ENCODE measurements around the gene PMPCA.
A peak's percentile ranks its signal among the peaks of the same experiment; 100 is the strongest.

Gene PMPCA, protein sequence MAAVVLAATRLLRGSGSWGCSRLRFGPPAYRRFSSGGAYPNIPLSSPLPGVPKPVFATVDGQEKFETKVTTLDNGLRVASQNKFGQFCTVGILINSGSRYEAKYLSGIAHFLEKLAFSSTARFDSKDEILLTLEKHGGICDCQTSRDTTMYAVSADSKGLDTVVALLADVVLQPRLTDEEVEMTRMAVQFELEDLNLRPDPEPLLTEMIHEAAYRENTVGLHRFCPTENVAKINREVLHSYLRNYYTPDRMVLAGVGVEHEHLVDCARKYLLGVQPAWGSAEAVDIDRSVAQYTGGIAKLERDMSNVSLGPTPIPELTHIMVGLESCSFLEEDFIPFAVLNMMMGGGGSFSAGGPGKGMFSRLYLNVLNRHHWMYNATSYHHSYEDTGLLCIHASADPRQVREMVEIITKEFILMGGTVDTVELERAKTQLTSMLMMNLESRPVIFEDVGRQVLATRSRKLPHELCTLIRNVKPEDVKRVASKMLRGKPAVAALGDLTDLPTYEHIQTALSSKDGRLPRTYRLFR

GRCh38 chr9:136410500-136411287 lies at the start of gene PMPCA, which contains the start of gene ENTR1:
PMPCA (plus strand) TSS chr9:136410658; CDS start chr9:136410669, 11 bp downstream.
ENTR1 (minus strand) TSS chr9:136410614; CDS start chr9:136410397, 217 bp downstream.
- TF ChIP-seq CTCF (IDR thresholded peaks at IDR 0.05; ENCODE audit: low read depth, low read length), result no peak
- H3K4me3 ChIP-seq (ENCODE audit: low read depth, low read length), result peak within 1 kb of the TSS; percentile 71
- H3K9me3 ChIP-seq (ENCODE audit: severe bottlenecking), result no peaks in the 10 kb centered on the region

DNA sequence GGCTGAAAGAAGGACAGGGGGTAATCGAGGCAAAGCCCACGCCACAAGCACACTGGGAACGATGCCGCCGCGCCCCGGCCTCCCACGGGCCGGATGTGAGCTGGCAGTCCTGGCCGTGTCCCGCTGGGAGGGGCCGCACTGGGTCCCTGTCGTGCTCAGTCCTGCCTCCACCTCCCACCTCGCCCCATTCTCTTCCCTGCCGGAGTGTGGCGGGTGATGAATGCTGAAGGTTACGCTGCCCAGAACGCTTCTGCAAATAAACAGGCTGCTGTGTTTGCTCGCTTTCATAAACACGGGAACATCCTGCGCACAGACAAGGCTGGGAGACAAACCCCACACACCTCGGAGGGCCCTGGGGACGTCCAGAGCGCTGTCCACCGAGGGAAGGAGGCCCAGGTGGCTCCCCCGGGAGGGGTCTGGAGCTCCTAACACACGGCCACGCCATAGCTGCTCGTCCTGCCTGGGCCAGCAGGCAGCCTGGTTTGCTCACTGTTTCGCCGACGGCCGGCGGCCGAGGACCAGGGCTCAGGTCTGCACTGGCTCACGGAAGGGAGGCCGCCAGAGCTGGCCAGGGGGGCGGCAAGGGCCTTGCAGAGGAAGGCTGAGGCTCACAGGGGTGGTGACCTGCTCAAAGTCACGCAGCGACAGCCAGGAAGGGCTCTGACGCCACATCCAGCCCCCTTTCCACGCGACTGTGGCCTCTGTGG lies 49.3 kb upstream of the PMPCA start:
- no peaks in the 10 kb centered on the region for H3K27me3 ChIP-seq (ENCODE audit: insufficient read depth, low read depth, severe bottlenecking)
- no peak overlapping the region for H3K4me3 ChIP-seq (ENCODE audit: low read depth, low read length)
- DNase-seq, result no peak
- H3K9me3 ChIP-seq (ENCODE audit: severe bottlenecking), result peaks cover 3% of the 10 kb centered on the region
- TF ChIP-seq CTCF (IDR thresholded peaks at IDR 0.05; ENCODE audit: low read depth, low read length), result no peak
- no peak overlapping the region for H3K27ac ChIP-seq
- H3K36me3 ChIP-seq, result peaks cover 32% of the 10 kb centered on the region

More at GRCh38 chr9:136410500-136411287, at the start of gene PMPCA, which contains the start of gene ENTR1:
- H3K27me3 ChIP-seq (ENCODE audit: insufficient read depth, low read depth, severe bottlenecking), result no peaks in the 10 kb centered on the region
- DNase-seq, result peak; percentile 89
- peak within 1 kb of the TSS; percentile 88 for H3K27ac ChIP-seq
- H3K36me3 ChIP-seq, result peaks cover 59% of the 10 kb centered on the region

DNA sequence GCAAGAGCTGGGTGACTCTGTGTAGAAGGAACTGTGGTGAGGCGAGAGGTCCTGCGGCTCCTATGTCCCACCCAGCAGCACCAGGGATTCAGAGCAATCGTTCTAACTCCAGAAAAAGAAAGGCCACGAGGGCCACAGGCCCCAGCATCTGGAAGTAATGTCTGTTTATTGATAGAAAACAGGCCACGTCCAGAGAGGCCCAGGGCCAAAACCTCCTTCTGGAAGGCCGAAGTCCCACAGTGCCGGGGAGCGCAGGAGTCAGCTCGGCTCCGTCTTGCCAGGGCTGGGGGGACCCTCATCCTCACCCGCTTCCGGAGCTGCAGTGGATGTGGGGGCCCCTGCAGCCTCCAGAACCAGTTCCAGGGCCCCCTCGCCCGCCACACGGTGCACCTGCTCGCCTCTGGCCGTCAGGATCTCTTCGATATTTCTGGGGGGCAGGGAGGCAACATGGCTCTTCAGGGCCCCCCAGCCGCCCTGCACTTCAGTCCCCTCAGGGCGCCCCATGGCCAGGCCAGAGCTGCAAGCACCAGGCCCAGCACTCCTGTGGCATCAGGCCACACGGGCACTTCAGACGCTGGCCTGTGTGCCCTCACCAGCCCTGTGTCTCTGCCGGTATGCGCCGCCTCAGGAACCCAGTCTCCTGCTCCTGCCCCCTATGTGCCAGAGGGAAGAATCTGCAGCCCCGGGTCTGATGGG lies 48.6 kb upstream of the PMPCA start:
- no peak for TF ChIP-seq CTCF (IDR thresholded peaks at IDR 0.05; ENCODE audit: low read depth, low read length)

GRCh38 chr9:136362450-136362784 lies 48.0 kb upstream of the PMPCA start:
- no peak overlapping the region for H3K4me3 ChIP-seq (ENCODE audit: low read depth, low read length)
- peaks cover 3% of the 10 kb centered on the region for H3K9me3 ChIP-seq (ENCODE audit: severe bottlenecking)
- H3K27me3 ChIP-seq (ENCODE audit: insufficient read depth, low read depth, severe bottlenecking), result no peaks in the 10 kb centered on the region
- TF ChIP-seq CTCF (IDR thresholded peaks at IDR 0.05; ENCODE audit: low read depth, low read length), result no peak
- DNase-seq, result no peak
- peaks cover 29% of the 10 kb centered on the region for H3K36me3 ChIP-seq
- H3K27ac ChIP-seq, result no peak overlapping the region

More for the DNA sequence above, 48.6 kb upstream of the PMPCA start:
- Histone ChIP-seq H3K27me3 (ENCODE audit: insufficient read depth, low read depth, severe bottlenecking) (no peaks in the 10 kb centered on the region), H3K27ac (no peak overlapping the region), H3K9me3 (ENCODE audit: severe bottlenecking) (peaks cover 3% of the 10 kb centered on the region), H3K36me3 (peaks cover 31% of the 10 kb centered on the region), H3K4me3 (ENCODE audit: low read depth, low read length) (no peak overlapping the region)
- DNase-seq, result no peak

Data from WERI-Rb-1 (cell line).